OCI-LY1 (cell line): ENCODE results near the gene INKA2.

Source experiments
- EZH2 ChIP-seq: fragments of 200-600 bp; sonication (generic), shearing (Covaris generic); IDR thresholded peaks from 2 replicates; pipeline ENCODE4 v1.8.0; 2017; ENCODE audit warnings: borderline replicate concordance, mixed run types, mild to moderate bottlenecking, antibody characterized with exemption, low read length, moderate library complexity, mixed read lengths
- TF ChIP-seq, protein P1 (sequence below): fragments of 200-600 bp; sonication (generic), shearing (Covaris generic); IDR thresholded peaks from 2 replicates; pipeline ENCODE4 v1.5.1; 2017; ENCODE audit warnings: mild to moderate bottlenecking, antibody characterized with exemption, low read length, moderate library complexity, mixed read lengths

GRCh38 chr1:111734856-111735255, 4.3 kb downstream of the INKA2 start:
- TF ChIP-seq, protein P1, sequence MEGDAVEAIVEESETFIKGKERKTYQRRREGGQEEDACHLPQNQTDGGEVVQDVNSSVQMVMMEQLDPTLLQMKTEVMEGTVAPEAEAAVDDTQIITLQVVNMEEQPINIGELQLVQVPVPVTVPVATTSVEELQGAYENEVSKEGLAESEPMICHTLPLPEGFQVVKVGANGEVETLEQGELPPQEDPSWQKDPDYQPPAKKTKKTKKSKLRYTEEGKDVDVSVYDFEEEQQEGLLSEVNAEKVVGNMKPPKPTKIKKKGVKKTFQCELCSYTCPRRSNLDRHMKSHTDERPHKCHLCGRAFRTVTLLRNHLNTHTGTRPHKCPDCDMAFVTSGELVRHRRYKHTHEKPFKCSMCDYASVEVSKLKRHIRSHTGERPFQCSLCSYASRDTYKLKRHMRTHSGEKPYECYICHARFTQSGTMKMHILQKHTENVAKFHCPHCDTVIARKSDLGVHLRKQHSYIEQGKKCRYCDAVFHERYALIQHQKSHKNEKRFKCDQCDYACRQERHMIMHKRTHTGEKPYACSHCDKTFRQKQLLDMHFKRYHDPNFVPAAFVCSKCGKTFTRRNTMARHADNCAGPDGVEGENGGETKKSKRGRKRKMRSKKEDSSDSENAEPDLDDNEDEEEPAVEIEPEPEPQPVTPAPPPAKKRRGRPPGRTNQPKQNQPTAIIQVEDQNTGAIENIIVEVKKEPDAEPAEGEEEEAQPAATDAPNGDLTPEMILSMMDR = no peak
- no peak for TF ChIP-seq EZH2
